ENCODE data around the gene RNPS1.

DNA sequence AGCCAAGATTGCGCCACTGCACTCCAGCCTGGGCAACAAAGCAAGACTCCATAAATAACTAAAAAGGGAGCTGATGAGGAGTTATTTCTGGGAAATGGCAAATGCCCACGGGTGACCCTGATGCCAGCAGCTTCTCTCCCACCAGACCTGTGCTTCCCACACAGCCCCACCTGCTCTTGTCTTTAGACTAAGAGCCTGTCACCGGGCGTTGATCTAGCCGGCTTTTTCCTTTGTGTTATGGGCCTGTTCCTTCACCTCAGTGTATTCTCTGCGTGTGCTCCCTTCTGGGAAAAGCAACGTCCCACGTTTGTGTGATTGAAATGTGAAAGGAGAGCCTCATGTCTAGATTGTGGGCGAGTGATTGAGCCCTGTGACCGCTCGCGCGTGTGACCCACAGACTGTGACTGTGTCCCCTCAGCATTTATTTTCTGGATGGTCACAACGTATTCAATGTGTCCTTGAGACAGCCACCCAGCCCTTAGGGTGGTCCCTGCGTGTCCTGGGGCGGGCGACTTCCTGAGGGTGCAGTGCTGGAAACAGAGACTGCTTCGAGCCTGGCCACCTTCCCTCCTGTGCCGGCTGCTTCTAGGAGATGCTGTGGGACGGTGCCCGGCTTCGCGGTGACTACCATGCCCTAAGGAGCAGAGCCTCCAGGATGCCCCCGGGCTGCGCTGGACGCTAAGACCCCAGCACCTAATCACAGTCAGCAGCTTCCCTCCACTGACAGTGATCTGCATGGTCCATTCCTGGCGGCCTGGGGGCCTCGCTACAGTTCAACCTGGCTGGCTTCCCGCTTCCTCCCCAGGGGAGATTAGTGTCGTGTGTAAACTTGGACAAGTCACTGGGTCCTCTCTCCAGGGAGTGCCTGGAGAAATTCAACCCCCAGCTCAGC, 7.8 kb upstream of the RNPS1 start:
- TF ChIP-seq, protein P1, sequence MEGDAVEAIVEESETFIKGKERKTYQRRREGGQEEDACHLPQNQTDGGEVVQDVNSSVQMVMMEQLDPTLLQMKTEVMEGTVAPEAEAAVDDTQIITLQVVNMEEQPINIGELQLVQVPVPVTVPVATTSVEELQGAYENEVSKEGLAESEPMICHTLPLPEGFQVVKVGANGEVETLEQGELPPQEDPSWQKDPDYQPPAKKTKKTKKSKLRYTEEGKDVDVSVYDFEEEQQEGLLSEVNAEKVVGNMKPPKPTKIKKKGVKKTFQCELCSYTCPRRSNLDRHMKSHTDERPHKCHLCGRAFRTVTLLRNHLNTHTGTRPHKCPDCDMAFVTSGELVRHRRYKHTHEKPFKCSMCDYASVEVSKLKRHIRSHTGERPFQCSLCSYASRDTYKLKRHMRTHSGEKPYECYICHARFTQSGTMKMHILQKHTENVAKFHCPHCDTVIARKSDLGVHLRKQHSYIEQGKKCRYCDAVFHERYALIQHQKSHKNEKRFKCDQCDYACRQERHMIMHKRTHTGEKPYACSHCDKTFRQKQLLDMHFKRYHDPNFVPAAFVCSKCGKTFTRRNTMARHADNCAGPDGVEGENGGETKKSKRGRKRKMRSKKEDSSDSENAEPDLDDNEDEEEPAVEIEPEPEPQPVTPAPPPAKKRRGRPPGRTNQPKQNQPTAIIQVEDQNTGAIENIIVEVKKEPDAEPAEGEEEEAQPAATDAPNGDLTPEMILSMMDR (conservative IDR thresholded peaks at IDR 0.05; ENCODE audit: low read length) = no peak
- TF ChIP-seq EZH2phosphoT487 (IDR thresholded peaks at IDR 0.05; ENCODE audit: borderline replicate concordance, low read depth, low read length) = no peak

All from OCI-LY7 (cell line).